Activated CD8-positive, alpha-beta memory T cell treated with anti-CD3 and anti-CD28 coated beads for 24 hours (primary cell): ENCODE measurements around the gene RENBP.

ENCODE experiments used
- DNase-seq: peaks from one replicate; pipeline ENCODE4 v3.0.0-alpha.2; 2020

The RENBP gene

DNA sequence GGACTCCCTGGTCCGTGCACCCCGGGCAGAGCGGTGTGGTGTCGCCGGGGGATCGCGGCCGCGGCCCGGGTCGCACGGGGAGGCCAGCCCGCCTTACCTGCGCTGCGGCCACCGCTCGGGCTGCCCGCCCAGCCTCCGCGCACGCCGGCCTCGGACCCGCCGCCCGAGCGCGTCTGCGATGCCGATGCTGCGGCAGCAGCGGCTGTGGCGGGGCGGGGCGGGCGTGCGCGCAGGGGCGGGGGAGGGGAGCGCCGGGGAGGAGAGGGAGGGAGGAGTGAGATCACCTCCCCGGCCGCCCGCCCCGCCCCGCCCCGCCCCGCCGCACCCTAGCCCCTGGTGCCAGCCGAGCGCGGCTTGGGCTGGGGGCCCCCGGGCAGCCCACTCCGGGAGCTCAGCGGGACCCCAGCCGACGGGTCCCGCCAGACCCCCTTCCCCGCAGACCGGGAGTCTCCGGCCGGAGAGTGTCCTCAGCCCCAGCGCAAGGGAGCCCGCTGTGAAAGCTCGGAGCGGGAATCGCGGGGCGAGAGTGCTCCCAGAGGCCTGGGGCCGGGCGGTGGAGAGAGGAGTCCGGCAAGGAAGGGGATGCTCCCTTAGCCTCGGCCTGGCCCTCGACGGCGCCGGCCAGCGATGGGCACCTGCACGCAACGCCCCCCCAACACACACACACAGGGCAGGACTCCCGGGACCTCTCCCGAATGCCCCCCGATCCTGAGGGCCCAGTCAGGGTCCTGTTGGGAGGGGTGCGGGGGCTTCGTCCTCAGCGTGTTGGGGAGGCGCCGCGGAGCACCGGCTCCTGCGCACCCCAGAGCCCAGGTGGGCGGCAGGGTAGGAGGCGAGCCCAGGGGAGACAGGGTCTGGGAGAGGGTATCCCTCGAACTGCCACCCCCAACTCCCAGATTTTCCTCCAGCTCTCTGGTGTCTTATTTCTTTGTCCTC is 58.2 kb downstream of the RENBP start, which contains the start of gene L1CAM:
L1CAM (minus strand) TSS at position 206 of the 936 bp plus-strand sequence. CDS start 10,337 bp downstream, outside the sequence.
- no peak for DNase-seq
